GM18519 (cell line): ENCODE measurements around the gene EEFSEC.

Source experiments
- ATAC-seq: cut with Tn5 transposase; IDR thresholded peaks from one replicate; pipeline ENCODE4 v1.9.1; 2021; ENCODE audit warnings: mild to moderate bottlenecking, moderate library complexity; ENCODE audit not compliant: unreplicated experiment, low FRiP score

EEFSEC gene

GRCh38 chr3:128214056-128214455, 60.8 kb downstream of the EEFSEC start:
- no peak for ATAC-seq

DNA sequence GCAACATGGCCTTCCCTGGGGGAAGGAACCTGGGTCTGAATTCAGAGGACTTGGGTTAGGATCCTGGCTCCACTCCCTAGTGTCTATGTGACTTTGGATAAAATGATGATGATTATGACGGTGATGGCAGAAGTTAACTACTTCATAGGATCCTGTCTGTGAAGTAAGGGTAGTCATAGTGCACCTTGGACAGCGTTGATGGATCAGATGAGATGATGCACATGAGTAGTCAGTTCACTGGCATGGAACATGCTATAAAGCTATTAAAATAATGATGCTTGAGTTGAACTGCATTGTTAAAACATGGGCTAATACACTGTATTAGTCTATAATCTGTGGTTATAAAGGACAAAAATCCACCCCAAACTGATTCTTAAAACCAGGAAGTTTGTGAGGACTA, 62.0 kb downstream of the EEFSEC start:
- ATAC-seq = no peak

GRCh38 chr3:128215800-128216495, 62.7 kb downstream of the EEFSEC start:
- no peak for ATAC-seq

GRCh38 chr3:128217702-128218547, 64.6 kb downstream of the EEFSEC start:
- no peak for ATAC-seq

- no peak for ATAC-seq
Measured at GRCh38 chr3:128218548-128219257, 65.4 kb downstream of the EEFSEC start.

DNA sequence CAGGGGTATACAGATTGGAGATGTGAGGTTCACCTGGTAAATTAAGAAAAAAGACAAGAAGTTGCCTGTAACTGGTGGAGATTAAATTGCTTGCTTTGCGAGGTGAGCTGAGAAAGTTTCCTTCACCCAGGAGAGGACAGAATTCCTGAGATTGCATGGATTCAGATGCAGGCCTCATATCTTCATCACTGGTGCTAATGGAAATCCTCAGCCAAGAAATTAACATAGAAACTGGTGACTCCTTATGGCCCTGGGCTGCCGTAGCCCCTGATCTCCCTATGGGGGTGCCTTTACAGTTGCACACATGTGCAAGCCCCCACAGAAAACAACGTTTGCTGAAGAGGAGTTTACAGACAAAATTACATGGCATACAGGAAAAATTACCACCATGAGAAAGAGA, 68.0 kb downstream of the EEFSEC start:
- ATAC-seq = no peak

GRCh38 chr3:128222796-128223385, 69.6 kb downstream of the EEFSEC start:
- no peak for ATAC-seq

- no peak for ATAC-seq
Measured at GRCh38 chr3:128226186-128226725, 73.0 kb downstream of the EEFSEC start.

- ATAC-seq = no peak
Measured at GRCh38 chr3:128226795-128227395, 73.6 kb downstream of the EEFSEC start.

- no peak for ATAC-seq
Measured at GRCh38 chr3:128227507-128227906, 74.2 kb downstream of the EEFSEC start.

DNA sequence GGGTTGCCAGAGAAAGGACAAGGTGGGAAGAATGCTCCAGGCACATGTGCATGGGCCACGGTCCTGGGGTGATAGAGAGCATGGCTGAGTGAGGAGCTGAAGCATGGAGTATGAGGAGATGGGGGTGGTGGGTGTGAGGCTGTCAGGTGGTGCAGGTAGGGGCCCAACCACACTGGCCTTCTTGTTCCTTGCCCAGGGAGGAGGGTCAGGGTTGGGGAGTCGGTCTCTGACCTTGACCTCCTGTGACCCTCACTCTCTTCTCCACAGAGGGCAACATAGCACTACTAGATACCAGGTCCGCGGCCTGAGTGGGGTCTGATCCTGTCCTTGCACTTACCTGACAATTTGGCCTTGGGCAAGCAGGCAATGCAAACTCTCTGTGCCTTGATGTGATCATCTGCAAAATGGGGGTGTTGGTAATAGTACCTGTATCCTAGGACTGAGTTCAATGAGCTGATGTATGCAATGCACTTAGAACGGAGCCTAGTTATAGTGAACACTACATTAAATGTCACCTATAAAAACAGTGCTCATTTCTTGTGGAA, 75.2 kb downstream of the EEFSEC start:
- ATAC-seq = no peak

DNA sequence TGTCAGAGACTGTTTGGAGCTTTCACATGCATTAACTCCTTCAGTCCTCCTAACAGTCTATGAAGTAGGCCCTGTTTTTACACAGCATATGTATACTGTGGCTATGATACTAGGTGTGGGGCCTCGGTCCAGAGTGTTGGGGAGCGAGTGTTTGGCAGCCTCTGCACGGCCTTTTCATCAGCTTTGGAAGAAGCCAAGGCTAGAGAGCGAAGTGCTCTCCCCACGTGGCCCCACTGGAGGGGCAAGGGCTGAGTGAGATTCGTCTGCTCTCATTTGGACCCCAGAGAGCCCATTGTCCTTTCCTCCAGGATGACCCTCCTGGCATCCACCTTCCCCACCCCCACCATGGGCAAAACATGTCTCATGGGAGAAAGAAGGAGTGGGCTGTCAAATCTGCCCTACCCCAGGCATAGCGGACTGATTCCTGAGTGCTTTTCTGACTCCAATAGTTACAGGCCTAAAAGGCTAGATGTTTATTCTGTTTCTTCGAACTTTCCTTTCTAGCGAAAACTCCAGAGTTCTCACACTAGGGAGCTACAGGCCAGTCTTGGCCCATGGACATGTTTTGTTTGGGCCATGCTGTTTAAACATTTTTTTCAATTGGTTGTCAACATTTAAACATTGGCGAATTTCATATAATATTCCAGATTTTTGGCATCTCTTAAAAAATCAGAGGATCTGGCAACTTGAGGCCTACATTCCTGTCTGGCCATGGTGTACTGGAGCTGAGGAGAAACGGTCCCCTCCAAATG, 76.0 kb downstream of the EEFSEC start:
- ATAC-seq = no peak

GRCh38 chr3:128231606-128232005, 78.3 kb downstream of the EEFSEC start:
- ATAC-seq = no peak

DNA sequence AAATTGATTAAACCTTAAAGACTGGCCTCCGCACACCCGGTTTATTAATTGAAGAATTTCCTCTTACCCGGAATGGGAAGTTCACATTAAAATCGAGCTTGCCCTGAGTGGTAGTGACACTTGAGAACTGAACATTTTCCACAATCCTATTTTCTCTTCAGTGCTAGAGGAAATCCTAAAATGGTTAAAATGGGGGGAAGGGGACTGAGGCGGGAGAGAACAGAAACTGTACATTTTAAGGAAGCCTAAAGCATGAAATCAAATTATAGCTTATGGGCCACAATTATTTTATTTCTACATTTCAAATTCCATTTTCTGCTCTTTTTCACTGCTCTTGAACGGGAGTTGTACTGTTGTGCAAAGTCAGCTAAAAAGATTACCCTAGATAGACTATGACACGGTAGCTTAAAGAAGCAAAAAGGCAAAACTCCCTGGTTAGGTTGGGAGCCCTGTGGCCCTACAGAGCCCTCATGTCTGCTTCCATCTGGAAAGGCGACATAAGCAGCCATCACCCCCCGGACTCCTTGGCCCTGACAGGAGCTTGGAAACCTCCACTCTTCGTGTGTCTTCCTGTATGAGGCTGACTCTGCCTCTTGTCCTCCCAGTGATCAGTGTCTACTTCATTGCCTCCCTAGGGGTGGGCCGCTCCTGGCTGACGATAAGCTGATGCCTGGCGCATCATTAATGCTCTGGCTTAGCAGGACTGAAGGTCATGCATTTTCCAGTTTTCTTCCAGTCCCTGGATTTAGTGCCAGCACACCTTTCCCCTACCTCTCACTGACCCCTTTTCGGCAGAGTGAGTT, 79.3 kb downstream of the EEFSEC start:
- no peak for ATAC-seq

GRCh38 chr3:128235207-128235926, 82.1 kb downstream of the EEFSEC start:
- no peak for ATAC-seq

DNA sequence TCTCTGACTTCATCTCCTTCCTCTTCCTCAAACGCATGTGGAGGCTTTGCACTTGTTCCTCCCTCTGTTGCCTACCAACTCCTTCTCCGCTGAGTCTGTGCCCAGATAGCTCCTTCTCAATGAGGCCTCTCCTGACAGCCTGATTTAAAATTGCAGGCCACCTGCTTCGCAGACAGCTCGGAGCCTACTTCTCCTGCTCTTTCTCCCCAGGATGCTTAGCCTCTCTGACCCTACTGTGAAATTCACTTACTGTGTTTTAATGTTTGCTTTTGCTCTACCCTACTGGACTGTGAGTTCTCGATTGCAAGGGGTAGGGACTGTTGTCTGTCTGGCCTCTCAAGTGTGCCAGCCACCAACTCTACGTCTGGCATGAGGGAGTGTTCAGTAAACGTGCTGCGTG, 83.4 kb downstream of the EEFSEC start:
- no peak for ATAC-seq

GRCh38 chr3:128237348-128238183, 84.3 kb downstream of the EEFSEC start:
- no peak for ATAC-seq
